NCI-H748 treated with DMSO at 0.1 percent for 48 hours (cell line): ENCODE measurements around the gene MRPL28.
"Not testable (repeated sequence)": the region's sequence is repeated elsewhere in the genome, so short reads cannot be mapped to it uniquely, and the experiment has no call there.

Source experiments
- DNase-seq: peaks from one replicate; lab custom pipeline; 2025; lab: John Stamatoyannopoulos, UW

Gene MRPL28

DNA sequence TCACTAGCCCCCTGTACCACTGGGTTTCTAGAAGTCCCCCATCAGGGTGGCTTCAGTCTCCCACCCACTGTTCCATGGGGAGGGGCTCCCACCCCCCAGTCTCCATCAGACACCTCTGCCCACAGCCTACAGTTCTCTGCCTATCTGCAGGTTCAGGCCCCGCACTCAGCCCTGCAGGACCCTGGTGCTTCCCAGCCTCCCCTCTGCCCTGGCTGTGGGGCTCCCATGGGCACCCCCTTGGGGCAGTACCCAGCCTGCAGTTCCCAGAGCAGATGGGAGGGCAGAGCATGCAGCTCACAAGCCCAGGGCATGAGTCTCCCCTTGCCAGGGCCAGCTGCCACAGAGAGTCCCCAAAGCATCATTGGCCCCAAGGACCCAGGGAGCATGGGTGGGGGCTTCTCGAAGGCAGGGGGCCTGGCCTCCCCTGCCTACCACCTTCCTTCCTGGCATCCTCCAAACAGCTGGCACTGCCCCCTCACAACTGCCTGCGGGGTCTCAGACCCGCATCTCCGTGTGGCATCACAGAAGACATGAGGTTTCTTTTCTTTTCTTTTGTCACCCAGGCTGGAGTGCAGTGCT lies 2.8 kb upstream of the MRPL28 start:
- DNase-seq = no peak

- no peak for DNase-seq
Observed at GRCh38 chr16:372302-372983, 2.1 kb upstream of the MRPL28 start.

DNA sequence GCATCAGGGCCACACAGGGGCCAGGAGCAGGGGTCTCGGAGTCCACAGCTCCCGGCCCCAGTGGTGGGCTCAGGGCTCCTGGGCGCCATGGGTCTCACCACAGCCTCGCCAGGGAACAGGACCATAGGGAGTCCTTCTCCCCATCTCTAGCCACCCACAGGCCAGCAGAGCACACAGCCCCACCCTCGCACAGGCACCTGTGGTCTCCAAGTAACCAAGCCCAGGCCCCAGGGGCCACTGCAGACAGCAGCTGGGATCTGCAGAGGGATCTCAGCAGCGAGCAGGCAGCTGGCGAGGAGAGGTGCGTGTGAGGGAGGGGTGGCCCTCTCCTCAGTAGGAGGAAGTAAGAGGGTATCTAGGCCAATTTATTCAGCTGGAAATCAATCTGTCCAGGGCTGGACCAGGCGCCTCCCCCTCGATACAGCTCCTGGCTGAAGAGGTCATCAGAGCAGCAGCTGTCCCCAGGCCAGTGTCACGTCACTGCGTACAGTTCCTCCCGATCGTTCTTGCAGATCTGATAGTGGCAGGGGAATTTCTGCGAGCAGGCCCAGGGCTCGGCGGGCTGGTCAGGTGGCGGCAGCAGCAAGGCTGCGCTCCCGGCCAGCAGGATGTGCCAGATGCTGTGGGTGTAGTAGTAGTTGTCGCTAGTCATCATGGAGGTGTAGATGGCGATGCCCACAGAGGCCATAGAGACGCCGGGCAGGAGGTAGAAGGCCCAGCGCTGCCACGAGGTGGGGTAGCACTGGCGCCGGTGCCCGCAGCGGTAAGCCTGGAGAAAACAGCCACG lies 1.4 kb upstream of the MRPL28 start:
- DNase-seq = no peak

GRCh38 chr16:370979-371514 lies 709 bp upstream of the MRPL28 start:
- no peak for DNase-seq

GRCh38 chr16:369866-370436 lies 387 bp downstream of the MRPL28 start:
- DNase-seq = no peak

- DNase-seq = no peak
Observed at GRCh38 chr16:369275-369865, 968 bp downstream of the MRPL28 start.

GRCh38 chr16:368388-369158 lies 1.8 kb downstream of the MRPL28 start:
- DNase-seq = no peak

DNA sequence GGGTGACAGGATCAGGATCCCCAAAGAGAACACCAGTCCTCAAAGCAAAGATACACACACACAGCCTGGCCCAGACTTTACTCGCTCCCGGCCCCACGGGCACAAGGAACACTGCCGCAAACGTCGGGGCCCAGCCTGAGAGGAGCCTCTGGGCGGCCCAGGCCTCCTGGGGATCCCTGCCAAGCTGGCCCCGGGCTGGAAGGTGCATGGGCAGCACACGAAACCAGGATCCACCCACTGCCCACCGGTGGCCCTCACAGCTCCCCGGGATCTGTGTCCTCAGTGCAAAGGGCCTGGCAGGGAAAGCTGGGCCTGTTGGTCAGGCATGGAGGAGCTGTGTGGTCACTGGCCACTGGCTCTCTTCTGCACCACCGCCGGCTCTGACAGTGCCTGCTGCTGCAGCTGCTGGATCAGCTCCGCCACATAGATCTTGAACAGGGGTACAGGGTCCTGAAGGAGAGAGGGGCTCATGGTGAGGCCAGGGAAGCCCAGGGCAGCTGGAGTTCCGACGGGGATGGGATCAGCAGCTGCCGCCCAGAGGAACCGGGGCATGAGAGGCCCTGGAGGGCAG lies 2.9 kb downstream of the MRPL28 start:
- DNase-seq = no peak

- no peak for DNase-seq
Observed at GRCh38 chr16:366476-366875, 3.9 kb downstream of the MRPL28 start.

- no peak for DNase-seq
Observed at GRCh38 chr16:364595-365491, 5.5 kb downstream of the MRPL28 start.

GRCh38 chr16:363766-364490 lies 6.4 kb downstream of the MRPL28 start:
- DNase-seq = no peak

DNA sequence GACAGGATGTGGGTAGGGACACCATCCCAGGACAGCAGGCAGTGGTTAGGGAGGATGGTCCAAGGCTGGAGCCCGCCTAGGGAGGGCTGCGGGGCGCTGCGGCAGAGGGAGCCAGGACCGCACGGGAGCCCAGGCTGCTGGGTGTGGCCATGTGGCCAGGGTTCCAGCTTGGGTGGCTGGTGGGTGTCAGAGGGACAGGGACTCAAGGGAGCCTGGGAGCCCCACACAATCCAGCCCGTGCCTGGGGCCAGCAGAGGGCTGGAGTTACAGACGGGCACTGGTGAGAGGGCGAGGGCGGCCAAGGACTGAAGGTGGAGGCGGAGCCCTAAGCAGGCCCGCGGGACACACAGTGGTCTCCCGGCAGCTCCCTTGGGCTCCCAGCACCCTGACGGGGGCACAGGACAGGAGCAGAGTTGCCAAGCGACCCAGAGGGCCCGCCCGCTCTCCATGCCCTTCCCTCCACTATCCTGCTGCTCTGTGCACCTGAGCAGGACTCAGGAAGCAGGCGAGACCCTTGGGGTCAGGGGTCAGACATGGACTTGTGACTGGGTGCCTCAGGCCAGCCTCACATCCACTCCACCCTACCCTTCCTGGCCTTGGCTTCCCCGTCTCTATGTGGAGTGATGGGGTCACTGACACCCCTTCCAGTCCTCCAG lies 7.1 kb downstream of the MRPL28 start:
- no peak for DNase-seq

DNA sequence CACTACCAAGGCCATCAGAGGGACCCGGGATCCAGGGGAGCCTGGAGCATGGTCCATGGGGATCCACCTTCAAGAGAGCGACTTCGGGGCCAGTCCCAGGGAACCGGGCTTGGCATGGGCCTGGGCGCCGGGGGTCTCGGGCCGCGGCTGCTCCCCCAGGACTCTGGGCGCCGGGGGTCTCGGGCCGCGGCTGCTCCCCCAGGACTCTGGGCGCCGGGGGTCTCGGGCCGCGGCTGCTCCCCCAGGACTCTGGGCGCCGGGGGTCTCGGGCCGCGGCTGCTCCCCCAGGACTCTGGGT lies 7.7 kb downstream of the MRPL28 start:
- DNase-seq = not testable (repeated sequence)

- peak; percentile 64 for DNase-seq
Observed at GRCh38 chr16:361872-362701, 8.3 kb downstream of the MRPL28 start.

DNA sequence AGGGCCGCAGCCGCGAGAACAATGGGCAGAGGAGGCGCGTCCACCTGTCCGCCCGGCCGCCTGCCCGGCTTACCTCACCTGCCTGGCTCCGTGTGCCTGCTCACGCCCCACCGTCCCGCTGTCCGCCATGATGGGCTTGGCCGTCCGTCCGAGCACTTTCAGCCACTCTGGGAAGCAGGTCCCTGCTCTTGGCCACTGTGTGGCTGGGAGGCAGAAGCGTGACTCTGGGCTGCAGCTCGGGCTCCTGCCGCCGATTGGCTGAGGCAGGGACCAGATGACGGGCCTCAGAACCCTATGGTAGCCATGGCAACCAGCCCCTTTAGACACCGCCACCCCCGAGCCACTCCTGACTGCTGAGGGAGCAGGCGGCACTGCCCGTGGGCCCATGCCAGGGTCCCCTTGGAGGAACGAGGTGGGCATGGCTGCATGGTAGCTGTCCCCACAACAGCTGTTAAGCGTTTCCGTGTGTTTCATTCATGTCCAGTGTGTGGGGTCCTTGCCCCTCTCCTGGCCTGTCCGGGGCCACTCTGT lies 8.9 kb downstream of the MRPL28 start:
- DNase-seq = no peak

DNA sequence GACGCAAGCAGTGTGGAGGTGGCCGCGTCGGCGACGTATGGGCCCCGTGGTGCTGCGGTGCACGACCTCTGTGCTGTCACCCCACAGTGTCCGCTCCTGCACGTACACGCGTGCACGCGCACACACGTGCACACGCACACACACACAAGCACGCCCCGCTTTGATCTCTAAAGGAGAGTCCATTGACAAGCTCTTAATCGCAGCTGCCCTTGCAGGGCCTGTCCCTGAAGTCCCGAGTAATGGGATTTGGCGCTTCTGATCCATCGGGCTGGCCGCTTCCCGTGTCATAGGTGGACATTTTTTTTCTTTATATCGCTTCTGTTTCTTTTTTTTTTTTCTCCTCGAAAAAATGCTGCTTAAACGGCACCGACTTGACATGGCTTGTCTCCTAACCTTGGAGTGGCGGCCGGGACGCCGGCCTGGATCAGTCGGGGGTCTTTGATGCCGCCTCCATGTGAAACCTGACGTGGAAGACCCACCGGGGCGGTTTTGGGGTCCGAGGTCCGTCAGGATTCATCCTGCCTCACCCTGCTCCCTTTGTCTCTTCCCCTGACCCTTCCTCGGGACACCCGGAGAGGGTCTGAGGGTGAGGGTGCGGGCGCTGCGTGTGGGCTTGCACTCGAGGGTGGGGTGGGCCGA lies 9.5 kb downstream of the MRPL28 start:
- DNase-seq = no peak
